ENCODE results near the gene NNAT.
"Not testable (repeated sequence)": the region's sequence is repeated elsewhere in the genome, so short reads cannot be mapped to it uniquely, and the experiment has no call there.

Gene NNAT, protein sequence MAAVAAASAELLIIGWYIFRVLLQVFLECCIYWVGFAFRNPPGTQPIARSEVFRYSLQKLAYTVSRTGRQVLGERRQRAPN

DNA sequence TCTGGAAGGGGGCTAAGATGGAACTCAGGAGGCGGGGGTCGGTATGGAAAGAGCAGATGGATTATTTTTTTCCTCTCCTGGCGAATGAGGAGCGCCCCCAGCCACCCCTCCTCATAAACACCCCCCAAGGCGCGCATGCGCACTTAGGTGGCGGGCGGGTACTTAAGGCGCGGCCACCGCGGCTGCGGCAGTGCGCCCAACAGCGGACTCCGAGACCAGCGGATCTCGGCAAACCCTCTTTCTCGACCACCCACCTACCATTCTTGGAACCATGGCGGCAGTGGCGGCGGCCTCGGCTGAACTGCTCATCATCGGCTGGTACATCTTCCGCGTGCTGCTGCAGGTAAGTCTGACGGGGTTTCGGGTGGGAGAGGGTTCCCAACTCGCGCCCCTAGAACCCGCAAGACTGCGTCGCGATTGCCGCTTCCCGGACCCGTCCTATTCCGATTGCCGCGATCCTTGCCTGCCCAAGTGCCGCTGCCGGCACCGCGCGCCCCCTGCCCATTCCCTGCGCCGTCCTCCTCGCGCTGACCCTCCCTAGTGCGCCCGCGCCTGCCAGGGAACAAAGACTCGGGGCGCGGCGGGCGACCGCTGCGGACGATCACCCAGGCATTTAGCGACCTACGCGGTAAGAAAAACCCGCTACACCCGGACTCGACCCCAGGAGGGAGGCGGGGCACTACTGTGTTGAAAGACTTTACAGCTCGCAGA, at the start of gene NNAT:
NNAT (plus strand) TSS at position 190 of the 711 bp plus-strand sequence; CDS start at position 272, 82 bp downstream.
- DNase-seq = no peak

GRCh38 chr20:37471741-37472235, 49.3 kb upstream of the NNAT start:
- no peak for DNase-seq

DNA sequence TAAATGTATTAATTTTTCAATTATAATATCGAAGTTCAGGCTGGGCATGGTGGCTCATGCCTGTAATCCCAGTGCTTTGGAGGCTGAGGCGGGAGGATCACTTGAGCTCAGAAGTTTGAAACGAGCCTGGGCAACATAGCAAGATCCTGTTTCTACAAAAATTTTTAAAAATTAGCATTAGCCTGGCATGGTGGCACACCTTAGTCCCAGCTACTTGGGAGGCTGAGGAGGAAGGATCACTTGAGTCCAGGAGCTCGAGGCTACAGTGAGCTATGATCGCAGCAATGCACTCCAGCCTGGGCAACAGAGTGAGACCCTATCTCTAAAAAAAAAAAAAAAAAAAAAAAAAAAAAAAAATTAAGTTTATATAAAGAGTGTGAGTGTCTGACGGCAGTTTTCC, 48.6 kb upstream of the NNAT start:
- DNase-seq = not testable (repeated sequence)

GRCh38 chr20:37473249-37474000, 47.6 kb upstream of the NNAT start:
- no peak for DNase-seq

DNA sequence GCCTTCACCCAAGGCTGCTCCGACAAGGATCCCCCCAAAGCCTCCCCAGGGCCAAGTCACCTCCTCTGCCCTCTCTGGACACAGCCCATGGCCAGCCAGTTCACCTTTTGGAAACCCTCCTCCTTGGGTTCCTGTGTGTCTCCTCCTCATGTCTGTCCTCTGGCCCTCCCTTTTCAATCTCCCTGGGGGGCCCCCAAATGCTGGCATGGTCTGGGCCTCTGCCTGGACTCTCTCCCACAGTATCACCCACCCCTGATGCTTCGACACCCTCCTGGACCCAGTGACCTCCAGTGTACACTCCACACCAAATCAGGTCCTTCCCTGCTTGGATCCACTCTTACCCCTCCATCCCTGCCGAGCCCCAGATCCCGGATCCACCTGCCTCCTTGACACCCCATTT, 46.7 kb upstream of the NNAT start:
- DNase-seq = no peak

- no peak for DNase-seq
Measured at GRCh38 chr20:37475252-37475651, 45.8 kb upstream of the NNAT start.

GRCh38 chr20:37477041-37477440, 44.0 kb upstream of the NNAT start:
- no peak for DNase-seq

- no peak for DNase-seq
Measured at GRCh38 chr20:37479266-37479665, 41.8 kb upstream of the NNAT start.

DNA sequence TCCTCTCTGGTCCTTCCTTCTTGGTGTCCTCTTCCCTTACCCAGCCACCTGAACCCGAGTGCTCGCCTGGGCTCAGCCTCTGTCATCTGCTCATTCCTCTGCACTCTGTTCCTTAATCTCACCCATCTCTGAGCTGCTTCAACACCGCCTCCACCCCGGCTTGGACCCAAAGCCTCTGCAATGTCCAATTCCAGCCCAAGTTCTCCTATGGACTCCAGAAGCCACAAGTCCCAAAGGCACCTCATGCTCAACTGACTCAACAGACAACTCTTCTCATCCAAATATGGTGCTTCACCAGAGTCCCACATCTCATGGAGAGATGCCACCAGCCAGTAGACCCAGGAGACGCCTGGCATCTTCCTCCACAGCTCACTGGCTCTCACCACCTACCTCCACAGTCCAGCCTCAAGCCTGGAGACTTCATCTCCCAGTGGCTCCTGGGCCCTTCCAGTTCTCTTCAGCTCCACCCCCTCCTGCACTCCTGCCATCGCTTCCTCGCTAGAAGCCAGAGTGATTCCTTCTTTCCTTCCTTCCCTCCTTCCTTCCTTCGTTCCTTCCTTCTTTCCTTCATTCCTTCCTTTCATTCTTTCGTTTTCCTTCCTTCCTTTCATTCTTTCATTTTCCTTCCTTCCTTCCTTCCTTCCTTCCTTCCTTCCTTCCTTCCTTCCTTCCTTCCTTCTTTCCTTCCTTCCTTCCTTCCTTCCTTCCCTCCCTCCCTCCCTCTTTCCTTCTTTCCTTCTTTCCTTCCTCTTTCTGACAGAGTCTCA, 40.9 kb upstream of the NNAT start:
- DNase-seq = no peak

DNA sequence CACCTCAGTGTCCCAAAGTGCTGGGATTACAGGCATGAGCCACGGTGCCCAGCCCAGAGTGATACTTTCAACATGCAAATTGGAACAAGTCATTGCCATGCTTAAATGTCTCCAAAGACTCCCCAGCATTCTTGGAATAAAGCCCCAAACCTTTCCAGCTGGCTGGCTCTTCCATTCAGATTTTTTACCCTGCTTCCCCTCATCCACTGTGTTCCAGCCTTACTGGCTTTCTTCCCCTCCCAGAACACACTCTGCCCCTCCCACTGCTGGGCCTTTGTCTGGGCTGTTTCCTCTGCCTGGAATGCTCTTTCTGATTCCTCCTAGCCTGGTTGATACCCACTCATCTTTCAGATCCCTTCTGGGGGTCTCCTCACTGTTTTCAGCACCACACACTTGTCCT, 40.1 kb upstream of the NNAT start:
- DNase-seq = no peak

DNA sequence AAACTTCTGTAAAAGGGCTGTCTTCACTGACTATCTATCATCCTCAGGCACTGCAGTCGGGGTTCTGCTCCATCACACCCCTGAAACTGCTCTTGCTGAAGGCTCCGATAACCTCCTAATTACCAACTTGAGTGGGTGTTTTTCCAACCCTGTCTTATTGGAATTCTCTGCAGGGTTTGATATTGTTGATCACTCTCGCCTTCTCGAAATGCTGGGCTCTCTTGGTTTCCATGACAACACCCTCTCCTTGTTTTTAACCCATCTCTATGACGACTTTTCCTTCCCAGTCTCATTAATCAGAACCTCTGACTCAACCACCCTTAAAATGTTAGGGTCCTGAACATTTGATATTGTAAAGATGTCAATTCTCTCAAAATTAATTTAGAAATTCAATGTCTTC, 39.4 kb upstream of the NNAT start:
- no peak for DNase-seq

DNA sequence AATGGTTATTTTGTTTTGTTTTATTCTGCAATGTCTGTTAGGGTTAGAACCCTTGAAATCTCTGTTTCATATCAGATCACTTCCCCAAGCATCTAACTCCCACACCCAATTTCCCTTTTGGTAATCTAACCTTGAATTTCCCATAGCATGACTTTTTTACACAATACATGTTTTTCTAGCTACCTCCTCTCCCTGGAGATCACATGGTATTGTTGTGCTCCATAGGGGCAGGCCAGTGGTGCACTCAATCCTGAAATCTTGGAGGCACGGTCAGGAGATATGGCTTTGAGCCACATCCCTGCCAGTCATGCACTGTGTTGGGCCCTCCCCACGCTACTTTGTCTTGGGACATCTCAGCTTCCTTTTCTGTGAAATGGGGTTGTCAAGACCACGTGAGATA, 36.7 kb upstream of the NNAT start:
- no peak for DNase-seq

DNA sequence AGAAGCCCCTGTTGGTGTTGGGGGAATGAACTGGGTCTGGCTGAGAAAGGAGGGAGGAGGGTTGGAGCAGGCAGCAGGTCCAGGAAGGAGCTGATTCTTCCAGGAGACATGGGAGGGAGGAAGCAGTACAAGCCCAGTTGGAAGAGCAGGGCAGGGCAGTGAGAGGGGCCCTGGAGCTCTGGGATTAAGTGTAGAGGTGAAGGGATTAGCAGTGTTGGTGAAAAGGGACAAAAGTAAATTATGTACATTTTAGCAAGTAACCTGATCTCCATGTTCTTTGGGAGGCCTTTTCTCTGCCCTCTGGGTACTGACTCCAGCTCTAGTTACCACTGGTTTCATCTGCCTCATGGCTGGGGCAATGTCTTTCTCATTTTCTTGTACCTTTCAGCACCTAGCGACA, 34.8 kb upstream of the NNAT start:
- DNase-seq = not testable (repeated sequence)

GRCh38 chr20:37490663-37491350, 30.2 kb upstream of the NNAT start:
- no peak for DNase-seq

DNA sequence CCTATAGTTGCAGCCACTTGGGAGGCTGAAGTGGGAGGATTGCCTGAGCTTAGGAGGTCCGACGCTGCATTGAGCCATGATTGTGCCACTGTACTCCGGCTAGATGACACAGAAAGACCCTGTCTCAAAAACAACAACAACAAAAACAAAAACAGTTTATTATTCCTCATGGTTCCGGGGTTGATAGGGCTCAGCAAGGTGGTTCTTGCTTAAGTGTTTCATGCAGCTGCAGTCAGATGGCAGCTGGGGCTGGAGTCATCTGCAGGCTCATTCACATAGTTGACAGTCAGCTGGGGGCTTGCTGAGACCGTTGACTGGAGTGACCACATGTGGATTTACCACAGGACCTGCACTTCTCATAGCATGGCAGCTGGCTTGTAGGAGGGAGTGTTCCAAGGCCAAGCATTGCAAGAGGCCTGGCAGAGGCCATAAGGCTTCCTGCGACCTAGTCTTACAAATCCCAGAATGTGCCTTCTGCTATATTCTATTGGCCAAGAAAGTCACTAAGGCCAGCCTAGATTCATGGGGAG, 28.9 kb upstream of the NNAT start:
- DNase-seq = no peak

DNA sequence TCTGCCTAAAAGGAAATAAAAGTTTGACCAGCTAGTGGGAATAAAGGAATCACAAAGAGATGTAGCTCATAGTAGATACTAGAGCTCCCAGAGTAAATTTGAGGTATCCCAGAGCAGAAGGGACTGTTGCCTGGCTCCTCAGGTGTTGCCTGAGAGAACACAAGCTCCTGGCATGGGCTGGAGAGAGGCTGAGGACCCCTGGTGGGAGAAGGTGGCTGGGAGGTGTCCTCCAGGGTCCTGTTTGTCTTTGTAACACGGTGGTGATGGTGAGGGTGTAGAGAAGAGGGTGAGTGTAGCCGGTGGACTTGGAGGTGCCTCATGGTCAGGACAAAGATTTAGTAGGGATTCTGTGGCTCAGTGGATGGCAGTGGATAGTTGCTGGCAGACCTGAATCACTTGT, 28.1 kb upstream of the NNAT start:
- DNase-seq = no peak

DNA sequence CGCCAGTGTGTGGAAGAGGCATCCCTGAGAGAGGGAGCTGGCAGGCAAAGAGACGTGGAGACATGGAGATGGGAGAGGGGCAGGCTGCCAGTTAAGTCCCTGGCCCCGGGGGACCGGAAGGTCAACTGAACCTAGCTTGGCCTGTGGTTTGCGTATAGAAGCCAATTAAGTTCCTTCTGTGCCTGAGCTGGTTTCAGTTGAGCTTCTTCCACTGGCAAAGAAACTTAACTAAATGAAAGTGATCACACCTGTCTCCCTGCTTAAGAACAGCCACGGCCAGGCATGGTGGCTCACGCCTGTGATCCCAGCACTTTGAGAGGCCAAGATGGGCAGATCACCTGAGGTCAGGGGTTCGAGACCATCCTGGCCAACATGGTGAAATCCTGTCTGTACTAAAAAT, 26.7 kb upstream of the NNAT start:
- DNase-seq = no peak

GRCh38 chr20:37494796-37495195, 26.3 kb upstream of the NNAT start:
- no peak for DNase-seq

- no peak for DNase-seq
Measured at GRCh38 chr20:37498066-37498665, 22.9 kb upstream of the NNAT start.

GRCh38 chr20:37500311-37500710, 20.7 kb upstream of the NNAT start:
- no peak for DNase-seq

- DNase-seq = no peak
Measured at GRCh38 chr20:37501940-37502339, 19.1 kb upstream of the NNAT start.

- DNase-seq = no peak
Measured at GRCh38 chr20:37502654-37503053, 18.4 kb upstream of the NNAT start.

All from GF-D8 (cell line).